ENCODE data around the gene BAHCC1. TPM values are rescaled to one million over a fixed set of nuclear protein-coding genes. Genes with fewer than 3 reads are reported as not detected.

Gene BAHCC1
- total RNA-seq, 1 donor from 2014 or later = 47.8 TPM

- DNase-seq (ENCODE audit: low spot score) (no peak), ATAC-seq (no peak)
- intact Hi-C loops (cut with DNase I) = no loop called here
Observed at GRCh38 chr17:81432941-81433340, 37.7 kb downstream of the BAHCC1 start.

DNA sequence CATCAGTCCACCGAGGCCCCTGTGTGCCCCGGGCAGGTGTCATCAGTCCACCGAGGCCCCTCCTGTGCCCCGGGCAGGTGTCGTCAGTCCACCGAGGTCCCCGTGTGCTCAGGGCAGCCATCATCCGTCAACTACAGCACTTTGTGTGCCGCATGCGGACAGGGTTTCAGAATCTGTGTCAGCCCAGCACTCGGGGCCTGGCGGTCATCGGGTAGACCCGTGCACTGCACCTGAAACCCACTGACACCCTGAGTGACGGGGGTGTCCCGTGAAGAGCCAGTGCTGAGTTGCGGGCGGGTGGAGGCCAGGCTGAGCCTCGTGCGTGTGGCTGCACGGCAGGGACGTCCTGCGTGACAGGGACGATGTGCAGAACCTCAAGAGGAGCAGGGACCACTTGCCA lies 38.4 kb downstream of the BAHCC1 start:
- DNase-seq (ENCODE audit: low spot score) (no peak), ATAC-seq (no peak)
- intact Hi-C loops (cut with DNase I) = no loop called here

DNA sequence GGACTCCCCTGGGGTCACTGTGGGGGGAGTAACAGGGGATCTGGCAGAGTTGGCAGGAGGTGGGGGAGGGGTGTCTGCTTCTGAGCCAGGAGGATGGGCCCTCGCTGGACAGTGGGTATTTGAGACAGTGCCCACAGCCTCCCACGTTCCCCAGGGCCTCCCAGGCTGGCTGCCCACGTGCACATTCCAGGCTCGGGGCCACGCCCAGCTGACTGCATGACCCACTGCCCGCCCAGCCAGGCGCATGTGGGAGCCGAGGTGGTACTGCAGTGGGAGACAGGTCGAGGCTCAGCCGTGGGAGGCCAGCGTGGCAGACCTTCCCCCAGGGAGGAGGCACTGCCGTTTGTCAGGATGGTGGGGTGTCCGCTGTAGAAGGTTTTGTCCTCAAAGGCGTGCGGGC lies 38.8 kb downstream of the BAHCC1 start:
- no peak for ATAC-seq
- intact Hi-C loops (cut with DNase I) = no loop called here
- no peak for DNase-seq (ENCODE audit: low spot score)

DNA sequence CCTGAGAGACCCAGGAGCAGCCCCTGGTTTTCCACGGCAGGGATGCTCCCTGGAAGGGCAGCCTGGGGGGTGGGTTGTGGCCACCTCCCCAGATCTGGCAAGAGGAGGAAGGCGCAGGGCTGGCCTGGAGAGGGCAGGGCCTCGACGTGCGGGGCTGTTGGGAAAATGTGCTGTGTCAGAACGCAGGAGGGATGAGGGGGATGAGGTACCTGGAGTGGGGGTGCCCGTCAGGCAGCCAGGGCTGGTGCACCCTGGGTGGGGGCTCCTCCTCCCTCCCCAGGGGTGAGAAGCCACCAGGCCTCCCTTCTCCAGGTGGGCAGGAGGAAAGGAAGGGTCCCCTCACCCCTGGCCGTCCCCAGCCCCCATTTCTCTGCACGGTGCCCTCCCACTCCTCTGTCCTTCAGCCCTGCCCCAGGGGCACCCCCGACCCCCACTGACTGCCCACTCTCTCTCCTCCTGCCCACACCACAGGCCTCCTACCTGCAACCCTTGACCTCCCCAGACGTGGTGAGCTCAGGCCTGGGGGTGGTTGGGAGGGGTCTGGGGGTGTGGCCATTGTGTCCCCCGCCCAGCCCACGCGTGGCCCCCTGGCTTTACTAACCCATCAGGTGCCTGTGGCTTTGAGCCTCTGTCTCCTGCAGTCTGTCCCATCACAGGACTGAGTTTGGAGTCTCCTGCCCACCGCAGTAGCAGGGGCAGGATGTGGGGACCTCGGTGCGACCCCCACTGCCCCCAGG lies 39.6 kb downstream of the BAHCC1 start:
- no peak for ATAC-seq
- DNase-seq (ENCODE audit: low spot score) = no peak
- intact Hi-C loops (cut with DNase I) = no loop called here

DNA sequence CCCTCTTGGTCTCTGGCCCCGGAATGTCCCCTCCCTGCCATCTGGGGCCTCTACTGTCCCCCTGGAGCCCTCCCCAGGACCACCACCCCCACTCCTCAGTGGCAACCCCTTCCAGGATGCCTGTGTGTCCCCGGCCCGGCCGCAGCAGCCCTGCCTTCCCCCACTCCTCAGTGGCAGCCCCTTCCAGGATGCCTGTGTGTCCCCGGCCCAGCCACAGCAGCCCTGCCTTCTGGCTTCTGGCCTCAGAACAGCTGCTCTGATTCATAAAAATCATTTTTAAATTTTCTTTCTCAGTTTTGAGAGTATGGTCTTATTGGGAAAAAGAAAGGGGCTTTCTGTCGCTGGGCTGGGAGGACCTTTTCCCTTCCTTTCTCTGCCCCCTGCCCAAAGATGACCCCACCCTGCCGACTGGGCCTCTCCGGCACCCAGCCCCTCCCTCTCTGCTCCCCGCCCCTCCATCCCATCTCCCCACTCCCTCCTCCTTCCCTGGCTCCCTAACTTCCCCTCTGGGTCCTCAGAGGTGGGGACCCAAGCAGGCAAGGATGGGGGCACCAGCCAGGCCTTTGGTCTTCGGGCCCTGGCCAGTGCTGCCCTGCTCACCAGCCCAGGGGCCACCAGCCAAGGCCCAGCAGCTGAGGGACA lies 40.5 kb downstream of the BAHCC1 start:
- ATAC-seq (peak; percentile 32), DNase-seq (ENCODE audit: low spot score) (no peak)
- intact Hi-C loops (cut with DNase I) = no loop called here

DNA sequence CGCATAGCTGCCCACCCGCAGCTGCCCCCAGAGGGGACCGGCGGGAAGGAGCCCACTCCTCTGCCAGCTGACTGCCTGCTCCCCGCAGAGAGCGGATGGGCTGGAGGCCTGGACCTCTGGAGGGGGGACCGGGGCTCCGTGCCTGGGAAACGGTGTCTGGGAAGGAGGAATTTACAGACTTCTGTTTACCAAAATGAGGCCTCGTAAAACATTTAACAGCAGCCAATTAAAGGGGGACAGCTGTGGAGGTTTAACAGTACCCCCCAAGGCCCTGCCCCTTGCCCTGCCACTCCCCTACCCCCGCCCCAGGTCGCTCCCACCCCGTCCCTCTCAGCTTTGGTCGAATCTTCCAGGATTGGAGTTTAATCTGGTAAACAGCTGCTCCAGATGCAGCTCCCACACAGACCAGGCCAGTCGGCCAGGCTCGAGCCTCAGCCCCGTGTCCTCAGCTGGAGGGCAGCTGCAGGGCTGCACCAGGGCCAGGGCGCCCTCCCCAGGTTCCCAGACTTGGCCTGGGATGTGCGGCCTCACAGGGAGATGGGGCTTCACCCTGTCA lies 41.1 kb downstream of the BAHCC1 start:
- no peak for DNase-seq (ENCODE audit: low spot score)
- intact Hi-C loops (cut with DNase I) = no loop called here
- peak; percentile 80 for ATAC-seq

GRCh38 chr17:81437191-81437651 lies 42.0 kb downstream of the BAHCC1 start:
- ATAC-seq (no peak), DNase-seq (ENCODE audit: low spot score) (no peak)
- intact Hi-C loops (cut with DNase I) = no loop called here

DNA sequence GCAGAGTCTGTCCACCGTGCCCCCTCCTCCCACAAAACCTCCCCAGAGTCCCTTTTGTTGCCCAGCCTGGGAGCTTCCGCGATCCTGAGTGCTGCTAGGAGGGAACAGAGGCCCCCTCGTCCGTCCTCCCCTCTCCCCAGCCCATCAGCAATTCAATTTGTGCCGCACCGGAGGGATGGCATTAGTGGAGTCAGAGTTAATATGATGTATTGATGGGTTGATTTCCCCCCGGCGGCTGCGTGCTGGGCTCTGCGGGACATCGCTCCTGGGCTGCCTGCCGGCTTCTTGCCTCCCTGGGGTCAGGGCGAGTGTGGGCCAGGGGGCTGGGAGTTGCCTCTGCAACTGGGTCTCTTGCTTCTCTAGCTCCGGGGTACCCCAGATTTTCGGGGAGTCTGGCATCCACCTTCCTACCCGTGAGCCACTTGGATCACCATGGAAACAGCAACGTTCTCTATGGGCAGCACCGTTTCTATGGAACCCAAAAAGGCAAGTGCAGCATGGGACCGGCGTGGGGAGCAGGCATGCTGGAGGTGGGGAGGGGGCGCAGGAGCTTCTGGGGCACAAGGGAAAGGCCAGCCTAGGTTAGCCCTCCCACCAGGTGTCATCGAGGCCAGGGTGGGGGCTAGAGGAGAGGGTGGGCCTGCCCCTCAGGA lies 42.9 kb downstream of the BAHCC1 start:
- intact Hi-C loops (cut with DNase I) = no loop called here
- ATAC-seq (no peak), DNase-seq (ENCODE audit: low spot score) (no peak)

GRCh38 chr17:81438688-81439087 lies 43.4 kb downstream of the BAHCC1 start:
- no peak for DNase-seq (ENCODE audit: low spot score)
- intact Hi-C loops (cut with DNase I) = no loop called here
- ATAC-seq = no peak

GRCh38 chr17:81440051-81440471 lies 44.8 kb downstream of the BAHCC1 start:
- ATAC-seq (peak; percentile 22), DNase-seq (ENCODE audit: low spot score) (no peak)
- intact Hi-C loops (cut with DNase I) = no loop called here

- DNase-seq (ENCODE audit: low spot score) (no peak), ATAC-seq (no peak)
- intact Hi-C loops (cut with DNase I) = no loop called here
Observed at GRCh38 chr17:81440511-81441244, 45.4 kb downstream of the BAHCC1 start.

- ATAC-seq = no peak
- intact Hi-C loops (cut with DNase I) = no loop called here
- no peak for DNase-seq (ENCODE audit: low spot score)
Observed at GRCh38 chr17:81442791-81443190, 47.5 kb downstream of the BAHCC1 start.

GRCh38 chr17:81443269-81443668 lies 48.0 kb downstream of the BAHCC1 start:
- no peak for DNase-seq (ENCODE audit: low spot score)
- no peak for ATAC-seq
- intact Hi-C loops (cut with DNase I) = no loop called here

DNA sequence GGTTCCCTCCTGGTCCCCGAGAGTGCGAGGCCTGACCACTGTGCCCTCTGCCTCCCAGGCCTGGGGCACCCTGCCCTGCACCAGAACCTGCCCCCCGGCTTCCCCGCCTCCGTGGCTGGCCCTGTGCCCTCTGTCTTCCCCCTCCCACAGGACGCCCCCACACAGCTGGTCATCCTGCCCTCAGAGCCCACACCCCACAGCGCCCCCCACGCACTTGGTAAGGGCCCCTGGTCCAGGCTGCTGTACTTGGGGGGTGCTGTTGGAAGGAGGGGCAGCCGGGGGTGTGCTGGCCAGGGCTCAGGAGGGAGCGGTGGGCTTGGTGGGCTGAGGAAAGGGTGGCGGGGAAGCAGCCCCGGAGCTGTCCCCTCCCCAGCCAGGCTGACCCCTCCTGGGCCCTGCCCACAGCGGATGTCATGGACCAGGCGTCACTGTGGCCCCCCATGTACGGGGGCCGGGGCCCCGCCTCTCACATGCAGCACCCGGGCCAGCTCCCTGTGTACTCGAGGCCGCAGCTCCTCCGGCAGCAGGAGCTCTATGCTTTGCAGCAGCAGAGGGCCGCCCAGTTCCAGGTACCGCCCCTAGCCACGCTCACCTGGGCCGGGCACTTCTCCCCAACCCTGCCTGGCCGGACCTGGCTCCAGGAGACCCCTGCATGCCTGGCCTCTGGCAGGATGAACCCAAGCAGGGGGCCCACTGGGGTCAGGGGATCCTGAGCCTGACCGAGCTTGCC lies 49.5 kb downstream of the BAHCC1 start:
- intact Hi-C loops (cut with DNase I) = no loop called here
- no peak for ATAC-seq
- DNase-seq (ENCODE audit: low spot score) = no peak

GRCh38 chr17:81445642-81446503 lies 50.6 kb downstream of the BAHCC1 start:
- intact Hi-C loops (cut with DNase I) = no loop called here
- no peak for ATAC-seq
- DNase-seq (ENCODE audit: low spot score) = no peak

- intact Hi-C loops (cut with DNase I) = no loop called here
- DNase-seq (ENCODE audit: low spot score) = no peak
- ATAC-seq = no peak
Observed at GRCh38 chr17:81447331-81447933, 52.2 kb downstream of the BAHCC1 start.

DNA sequence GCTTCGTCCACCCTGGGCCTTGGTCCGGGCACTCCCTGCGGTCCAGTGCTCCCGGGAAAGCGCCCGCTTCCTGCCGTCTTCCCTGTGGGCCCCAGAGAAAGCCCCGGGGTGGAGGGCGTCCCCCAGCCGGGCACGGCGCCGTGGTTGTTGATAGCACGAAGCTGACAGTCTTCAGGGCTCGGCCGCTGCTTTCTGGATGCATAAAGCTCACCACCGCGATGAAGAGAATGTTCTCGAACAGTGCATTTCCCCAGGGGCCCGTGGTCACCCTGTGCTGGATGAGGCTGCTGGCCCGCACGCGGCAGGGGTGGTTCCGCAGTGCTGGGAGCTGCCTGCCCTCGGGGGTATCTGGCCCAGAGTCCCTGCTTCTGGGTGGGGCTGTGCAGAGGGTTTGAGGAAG lies 53.2 kb downstream of the BAHCC1 start:
- ATAC-seq (no peak), DNase-seq (ENCODE audit: low spot score) (no peak)
- intact Hi-C loops (cut with DNase I) = no loop called here

Measured in sciatic nerve (tissue), 2 donors.